Measurements from ENCODE around the gene SDHB. TPM values are rescaled to one million over a fixed set of nuclear protein-coding genes. Genes with fewer than 3 reads are reported as not detected.

Gene SDHB
- total and polyA plus RNA-seq, 9 of the 15 experiments (the other 6 are each of a cell fraction or from before 2014, with no cell fraction given) = 207 to 554 (median 365) TPM

- TF ChIP-seq ZNF318 (IDR thresholded peaks at IDR 0.05; ENCODE audit: borderline replicate concordance in 1 of 2, low read depth in 1 of 2) (no peak), ZNF444 (CRISPR knock-in tag; IDR thresholded peaks at IDR 0.05) (no peak), ELF1 (tag; IDR thresholded peaks at IDR 0.05) (peak; percentile 89), CAMTA2 (CRISPR knock-in tag; conservative IDR thresholded peaks at IDR 0.05) (no peak), KAT7 (CRISPR knock-in tag; IDR thresholded peaks at IDR 0.05; ENCODE audit: borderline replicate concordance) (no peak), STAT5B (CRISPR knock-in tag; IDR thresholded peaks at IDR 0.05) (no peak), LARP7 (IDR thresholded peaks at IDR 0.05) (no peak), TAF1 (IDR thresholded peaks at IDR 0.05; ENCODE audit: control insufficient read depth, extremely low read depth, insufficient read depth, low read length, severe bottlenecking) (peak; percentile 85), JUN (IDR thresholded peaks at IDR 0.05; ENCODE audit: borderline replicate concordance, low read depth, low read length) (peak; percentile 39; the same call in 1 of the 2 replicates), JUN (CRISPR knock-in tag; IDR thresholded peaks at IDR 0.05; ENCODE audit: borderline replicate concordance) (0 out of 2 replicates have a peak, but pooled peaks have one; percentile 35), GMEB1 (CRISPR knock-in tag; IDR thresholded peaks at IDR 0.05) (peak; percentile 40; the same call in 1 of the 2 replicates)
- TF ChIP-seq, protein P1, sequence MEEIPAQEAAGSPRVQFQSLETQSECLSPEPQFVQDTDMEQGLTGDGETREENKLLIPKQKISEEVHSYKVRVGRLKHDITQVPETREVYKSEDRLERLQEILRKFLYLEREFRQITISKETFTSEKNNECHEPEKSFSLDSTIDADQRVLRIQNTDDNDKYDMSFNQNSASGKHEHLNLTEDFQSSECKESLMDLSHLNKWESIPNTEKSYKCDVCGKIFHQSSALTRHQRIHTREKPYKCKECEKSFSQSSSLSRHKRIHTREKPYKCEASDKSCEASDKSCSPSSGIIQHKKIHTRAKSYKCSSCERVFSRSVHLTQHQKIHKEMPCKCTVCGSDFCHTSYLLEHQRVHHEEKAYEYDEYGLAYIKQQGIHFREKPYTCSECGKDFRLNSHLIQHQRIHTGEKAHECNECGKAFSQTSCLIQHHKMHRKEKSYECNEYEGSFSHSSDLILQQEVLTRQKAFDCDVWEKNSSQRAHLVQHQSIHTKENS (CRISPR knock-in tag; IDR thresholded peaks at IDR 0.05) = no peak
Observed at GRCh38 chr1:17053685-17054410, at the start of gene SDHB (continued).
